Fibroblast of skin of abdomen (primary cell): ENCODE data around the gene PITX1. TPM values are rescaled to one million over a fixed set of nuclear protein-coding genes. Genes with fewer than 3 reads are reported as not detected.
"Not testable (repeated sequence)": the region's sequence is repeated elsewhere in the genome, so short reads cannot be mapped to it uniquely, and the experiment has no call there.

Experiments
- DNase-seq: peaks from one replicate; pipeline ENCODE4 v3.0.0-alpha.2; 2013
- polyA plus RNA-seq, 2 experiments: library from polyadenylated mRNA; unstranded; fragments of 120-200 nt; gene quantifications; one replicate each; pipeline ENCODE4 v1.2.1, GENCODE V29; 2013; ENCODE audit not compliant: insufficient read length in 2 of 2

PITX1 gene
- polyA plus RNA-seq (2013, experiment 1 of 2; ENCODE audit: insufficient read length): 16.2 TPM
- polyA plus RNA-seq (2013, experiment 2 of 2; ENCODE audit: insufficient read length): 18.9 TPM

- DNase-seq: no peak
Measured at GRCh38 chr5:135033901-135034235, at the start of gene PITX1. Gene PITX1 (minus strand): TSS chr5:135034228. CDS start chr5:135033881, 347 bp downstream.

GRCh38 chr5:135083334-135083733, 49.3 kb upstream of the PITX1 start:
- not testable (repeated sequence) for DNase-seq

DNA sequence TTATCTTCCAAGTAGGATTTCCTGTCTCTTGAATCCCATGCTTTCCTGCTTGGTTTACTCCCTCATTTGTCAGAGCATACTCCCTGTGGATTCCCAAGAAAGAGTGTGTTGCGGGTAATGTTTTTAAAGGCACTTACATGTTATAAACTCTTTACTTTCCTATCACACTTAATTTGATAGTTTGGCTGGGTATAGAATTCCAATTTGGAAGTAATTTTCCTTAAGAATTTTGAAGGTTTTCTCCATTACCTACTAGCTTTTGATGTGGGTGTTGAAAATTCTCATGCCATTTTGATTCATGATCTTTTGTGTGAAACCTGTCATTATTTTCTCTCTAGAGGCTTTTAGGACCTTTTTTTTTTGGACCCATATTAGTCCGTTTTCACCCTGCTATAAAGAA, 47.2 kb upstream of the PITX1 start:
- DNase-seq: no peak

- DNase-seq: no peak
Measured at GRCh38 chr5:135079760-135080159, 45.7 kb upstream of the PITX1 start.

DNA sequence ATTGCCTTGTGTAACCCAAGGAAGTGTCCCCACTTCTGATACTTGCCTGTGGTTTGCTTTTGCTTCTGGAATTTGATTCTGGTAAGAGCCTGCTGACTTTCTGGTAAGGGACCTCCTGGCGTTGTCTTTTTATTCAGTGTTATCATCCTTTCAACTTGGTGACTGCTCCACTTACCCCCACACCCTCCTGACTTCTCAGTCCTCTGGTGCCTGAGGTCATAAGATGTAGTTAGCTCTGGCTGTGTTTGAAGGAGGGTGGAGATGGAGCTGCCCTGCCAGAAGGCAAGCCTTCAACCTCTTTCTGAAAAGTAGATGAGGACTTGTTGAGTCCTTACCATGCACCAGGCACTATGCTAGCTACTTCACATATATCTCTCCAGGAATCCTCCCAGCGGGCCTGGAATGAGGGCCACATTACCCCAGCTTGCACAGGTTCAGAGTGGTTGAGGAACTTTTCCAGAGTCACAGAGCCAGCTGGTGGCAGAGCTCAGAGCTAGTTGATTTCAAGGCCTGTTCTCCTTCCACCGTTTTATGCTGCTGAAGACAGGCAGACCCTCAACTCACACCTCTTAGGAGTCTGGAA, 45.2 kb upstream of the PITX1 start:
- no peak for DNase-seq

DNA sequence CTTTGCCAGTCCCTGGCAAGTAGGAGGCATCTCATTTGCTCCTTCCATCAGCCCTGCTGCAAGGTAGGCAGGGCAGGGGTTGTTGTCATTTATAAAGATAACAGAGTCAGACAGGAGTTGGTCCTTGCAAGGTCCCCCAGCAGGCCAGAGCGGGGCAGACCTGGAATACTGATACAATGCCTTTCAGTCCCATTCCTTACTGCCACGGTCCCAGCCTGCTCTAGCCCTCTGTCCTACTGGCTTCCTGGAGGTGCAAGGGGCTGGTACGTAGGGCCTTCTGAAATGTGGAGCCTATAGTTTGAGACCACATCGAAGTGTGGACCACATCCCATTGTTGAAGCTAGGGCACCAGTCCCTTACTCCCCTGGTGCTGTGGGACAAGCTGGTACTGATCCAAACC, 42.8 kb upstream of the PITX1 start:
- DNase-seq: no peak

DNA sequence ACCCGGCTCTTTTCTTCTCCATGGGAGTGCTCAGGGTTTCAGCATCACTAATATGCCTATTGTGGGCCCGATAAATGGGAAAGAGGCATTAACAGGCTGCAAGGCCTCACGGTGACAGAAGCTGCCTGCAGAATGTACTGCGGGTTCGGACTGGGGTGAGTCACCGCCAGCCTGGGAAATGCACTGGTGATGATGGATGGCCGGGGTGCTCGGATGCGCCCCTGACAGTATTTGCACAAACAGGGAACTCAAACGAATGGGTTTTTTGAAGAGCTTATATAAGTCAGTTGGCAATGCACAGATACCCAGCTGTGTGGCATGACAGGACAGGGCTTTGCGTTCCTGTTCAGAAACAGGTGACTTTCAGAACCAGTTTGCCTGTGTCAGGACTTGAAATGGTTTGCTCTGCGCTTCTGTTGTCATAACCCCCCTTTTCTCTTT, 42.0 kb upstream of the PITX1 start:
- no peak for DNase-seq

GRCh38 chr5:135075621-135076020, 41.6 kb upstream of the PITX1 start:
- DNase-seq: no peak

GRCh38 chr5:135073761-135074345, 39.8 kb upstream of the PITX1 start:
- DNase-seq: peak; percentile 55

GRCh38 chr5:135072387-135073281, 38.6 kb upstream of the PITX1 start:
- no peak for DNase-seq

DNA sequence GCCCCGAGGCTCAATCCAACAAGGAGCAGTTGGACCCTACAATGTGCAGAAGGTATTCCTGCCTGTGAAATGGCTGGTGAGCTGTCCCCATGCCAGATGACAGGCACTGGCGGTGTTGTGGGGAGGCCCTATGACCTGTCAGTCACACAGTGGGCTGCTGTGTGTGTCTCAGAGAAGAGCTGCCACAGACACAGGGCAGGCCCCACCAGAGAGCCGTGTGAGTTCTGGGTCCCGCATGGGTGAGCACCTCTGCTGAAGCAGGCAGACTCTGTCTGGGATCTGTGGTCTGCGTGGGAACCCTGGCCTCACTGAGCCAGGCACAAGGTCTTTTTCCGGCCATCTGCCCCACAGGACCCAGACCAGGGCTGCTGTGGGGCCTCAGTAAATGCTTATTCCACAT, 37.3 kb upstream of the PITX1 start:
- no peak for DNase-seq

DNA sequence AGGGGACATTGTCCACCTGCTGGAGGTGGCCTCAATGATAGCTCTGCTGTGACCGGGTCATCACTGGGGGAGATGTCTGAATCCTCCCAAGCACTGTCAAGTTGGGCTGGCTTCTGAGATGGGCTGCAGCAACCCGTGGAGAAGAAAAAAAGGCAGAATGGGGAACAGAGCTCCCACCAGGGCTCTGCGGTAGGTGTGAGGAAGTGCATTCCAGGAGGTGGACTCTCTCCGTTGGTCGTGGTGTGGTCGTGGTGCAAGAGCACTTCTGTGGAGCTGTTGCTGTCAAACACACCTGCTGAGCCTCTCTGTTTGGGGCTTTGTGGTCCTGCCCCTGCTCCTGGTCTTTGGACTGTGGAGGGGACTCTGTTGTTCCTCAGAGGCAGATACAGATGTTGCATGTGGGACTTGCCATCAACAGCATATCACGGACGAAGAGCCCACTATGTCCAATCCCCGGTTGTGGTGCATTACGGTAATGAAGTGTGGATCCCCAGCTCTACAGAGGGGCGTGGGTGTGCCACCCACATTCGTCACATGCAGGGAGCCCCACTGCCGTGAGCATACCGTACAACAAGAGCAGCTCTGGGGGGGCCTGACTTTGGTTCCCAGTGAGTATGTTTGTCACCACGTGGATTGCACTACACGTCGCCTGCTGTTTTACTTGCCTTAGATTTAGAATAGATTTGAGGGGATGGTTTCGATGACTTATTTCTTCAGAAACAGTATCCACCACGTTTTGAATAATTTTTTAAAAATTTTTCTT, 36.0 kb upstream of the PITX1 start:
- no peak for DNase-seq

DNA sequence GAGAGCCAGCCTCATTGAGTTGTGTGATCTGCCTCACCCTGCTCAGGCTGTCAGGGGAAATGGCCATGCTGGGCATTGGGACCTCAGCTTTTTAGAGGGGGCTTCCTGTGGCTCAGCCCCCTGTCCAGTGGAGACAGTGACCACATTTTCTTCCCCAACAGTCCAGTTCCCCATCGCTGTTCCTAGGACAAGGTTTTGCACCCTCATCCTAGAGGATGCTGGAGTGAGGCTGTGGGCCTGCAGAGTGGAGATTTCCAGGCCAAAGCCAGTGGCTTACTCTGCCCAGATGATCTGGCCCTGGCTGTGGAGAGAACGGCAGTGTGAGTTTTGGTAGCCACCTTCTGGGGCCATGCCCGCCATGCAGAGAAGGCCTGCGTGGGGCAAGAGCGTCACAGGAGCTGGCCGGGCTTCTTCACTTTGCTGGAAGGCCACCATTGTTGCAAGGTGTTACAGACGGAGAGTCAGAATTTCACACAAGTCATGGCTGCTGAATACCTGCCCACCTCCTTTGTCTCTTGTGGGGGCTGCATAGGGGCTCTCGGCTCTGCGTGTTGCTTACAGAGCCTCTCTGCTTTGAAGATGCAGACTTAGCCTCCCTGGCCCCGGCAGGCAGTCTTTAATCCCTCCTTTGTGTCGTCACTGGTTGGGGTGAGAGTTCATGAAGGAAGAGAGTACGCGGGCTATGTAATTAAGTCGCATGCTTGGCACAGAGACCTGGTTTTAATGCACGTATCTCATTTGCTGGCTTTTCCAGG, 35.2 kb upstream of the PITX1 start:
- DNase-seq: no peak

- DNase-seq: no peak
Measured at GRCh38 chr5:135067587-135067986, 33.6 kb upstream of the PITX1 start.

DNA sequence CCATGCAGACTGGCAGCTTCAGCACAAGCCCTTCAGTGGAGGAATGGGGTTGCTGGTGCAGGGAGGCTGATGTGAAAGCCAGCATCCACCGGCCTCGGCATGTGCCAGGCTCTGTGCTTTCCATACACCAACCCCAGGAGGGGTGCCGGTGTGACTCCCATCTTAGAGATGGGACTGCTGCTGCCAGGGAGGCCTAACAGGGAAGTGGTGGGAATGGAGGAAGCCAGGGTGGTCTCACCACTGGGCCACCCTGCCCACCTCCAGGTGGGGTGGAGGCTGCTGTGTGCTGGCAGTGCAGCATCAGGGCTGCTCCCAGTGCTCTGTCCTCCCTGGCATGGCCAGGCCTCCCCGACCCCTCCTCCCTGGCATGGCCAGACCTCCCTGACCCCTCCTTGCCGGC, 32.8 kb upstream of the PITX1 start:
- no peak for DNase-seq

GRCh38 chr5:135065306-135066265, 31.6 kb upstream of the PITX1 start:
- no peak for DNase-seq

GRCh38 chr5:135064235-135064570, 30.2 kb upstream of the PITX1 start:
- DNase-seq: peak; percentile 11

DNA sequence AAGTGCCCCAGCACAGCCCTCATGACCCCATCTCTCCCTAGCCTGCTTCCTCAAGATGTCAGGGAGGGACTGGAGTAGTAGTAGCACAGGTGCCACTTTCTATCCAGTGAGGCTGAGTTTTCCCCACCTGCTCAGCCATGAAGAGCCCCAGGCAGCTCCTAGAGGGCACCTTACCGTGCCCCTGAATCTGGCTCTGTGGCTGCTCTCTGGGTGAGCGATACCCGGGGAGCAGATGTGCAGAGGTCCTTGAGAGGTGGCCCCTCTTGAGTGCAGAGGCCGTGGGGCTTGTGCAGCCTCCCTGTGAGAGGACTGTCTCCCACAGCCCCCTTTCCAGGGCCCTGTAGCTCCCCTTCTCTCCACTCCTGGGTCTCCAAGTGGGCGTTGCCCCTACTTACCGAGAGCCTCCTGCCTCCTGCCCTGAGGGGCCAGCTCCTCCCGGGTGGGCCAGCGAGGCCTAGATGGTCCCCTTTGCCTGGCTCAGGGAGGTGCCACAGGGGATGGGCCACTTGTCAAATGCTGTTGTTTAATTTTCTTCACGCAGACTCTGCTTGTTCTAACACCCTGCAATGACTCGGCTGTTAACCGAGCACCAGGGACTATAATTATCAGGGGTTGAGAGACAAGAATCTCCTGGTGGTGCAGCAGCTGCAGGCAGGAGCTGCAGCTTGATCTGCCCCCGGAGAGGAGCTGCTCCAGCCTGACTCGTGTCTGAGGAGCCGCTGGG, 29.6 kb upstream of the PITX1 start:
- DNase-seq: no peak

- no peak for DNase-seq
Measured at GRCh38 chr5:135063056-135063445, 29.0 kb upstream of the PITX1 start.
